HEK293 (cell line): ENCODE results near the gene MOGAT3.
A peak's percentile ranks its signal among the peaks of the same experiment; 100 is the strongest.

Experiments used
- BCL11A ChIP-seq: fragments of 450-650 bp; formaldehyde crosslinking; IDR thresholded peaks from 2 replicates; pipeline ENCODE4 v1.5.1; 2016; ENCODE audit warnings: low read depth, missing biosample characterization, missing genetic modification characterization
- BCL11B ChIP-seq: fragments of 450-650 bp; formaldehyde crosslinking; IDR thresholded peaks from 2 replicates; pipeline ENCODE4 v1.5.1; 2016; ENCODE audit warnings: low read depth, missing biosample characterization, missing genetic modification characterization
- FEZF1 ChIP-seq: fragments of 450-650 bp; formaldehyde crosslinking; IDR thresholded peaks from 2 replicates; pipeline ENCODE4 v1.5.1; 2016; ENCODE audit warnings: missing biosample characterization, missing genetic modification characterization
- HOXD13 ChIP-seq: sonication (generic); formaldehyde crosslinking; IDR thresholded peaks from 2 replicates; pipeline ENCODE4 v1.8.0; 2022; ENCODE audit warnings: missing genetic modification reagents, borderline replicate concordance
- KLF8 ChIP-seq: fragments of 450-650 bp; formaldehyde crosslinking; IDR thresholded peaks from 2 replicates; pipeline ENCODE4 v1.5.1; 2016; ENCODE audit warnings: missing biosample characterization, missing genetic modification characterization
- PRDM1 ChIP-seq: fragments of 450-650 bp; formaldehyde crosslinking; IDR thresholded peaks from 2 replicates; pipeline ENCODE4; 2016; ENCODE audit warnings: missing biosample characterization, missing genetic modification characterization
- SP7 ChIP-seq: fragments of 450-650 bp; formaldehyde crosslinking; IDR thresholded peaks from 2 replicates; pipeline ENCODE4 v1.5.1; 2016; ENCODE audit warnings: missing biosample characterization, missing genetic modification characterization
- YY1 ChIP-seq: fragments of 450-650 bp; formaldehyde crosslinking; IDR thresholded peaks from 2 replicates; pipeline ENCODE4 v1.5.1; 2018; ENCODE audit warnings: missing biosample characterization, missing genetic modification characterization
- ZBTB21 ChIP-seq: fragments of 450-650 bp; formaldehyde crosslinking; IDR thresholded peaks from 2 replicates; pipeline ENCODE4 v1.5.1; 2017; ENCODE audit warnings: missing biosample characterization, missing genetic modification characterization
- ZFP37 ChIP-seq: fragments of 450-650 bp; formaldehyde crosslinking; IDR thresholded peaks from 2 replicates; pipeline ENCODE4 v1.5.1; 2016; ENCODE audit warnings: missing biosample characterization, missing genetic modification characterization
- ZFP69B ChIP-seq: fragments of 450-650 bp; formaldehyde crosslinking; IDR thresholded peaks from 2 replicates; pipeline ENCODE4 v1.5.1; 2016; ENCODE audit warnings: missing biosample characterization, missing genetic modification characterization
- ZNF16 ChIP-seq: fragments of 450-650 bp; formaldehyde crosslinking; IDR thresholded peaks from 2 replicates; pipeline ENCODE4 v1.5.1; 2016; ENCODE audit warnings: low read depth, missing biosample characterization, missing genetic modification characterization
- ZNF174 ChIP-seq: fragments of 450-650 bp; formaldehyde crosslinking; IDR thresholded peaks from 2 replicates; pipeline ENCODE4 v1.5.0; 2017; ENCODE audit warnings: missing biosample characterization, mild to moderate bottlenecking, missing genetic modification characterization
- ZNF184 ChIP-seq: fragments of 450-650 bp; IDR thresholded peaks from 2 replicates; pipeline ENCODE4 v1.5.1; 2018; ENCODE audit warnings: missing biosample characterization, mild to moderate bottlenecking, missing genetic modification characterization
- ZNF302 ChIP-seq: fragments of 450-650 bp; formaldehyde crosslinking; IDR thresholded peaks from 2 replicates; pipeline ENCODE4 v1.5.1; 2016; ENCODE audit warnings: missing biosample characterization, missing genetic modification characterization, low read depth
- ZNF354C ChIP-seq: fragments of 450-650 bp; formaldehyde crosslinking; IDR thresholded peaks from 2 replicates; pipeline ENCODE4 v1.5.1; 2016; ENCODE audit warnings: missing biosample characterization, missing genetic modification characterization, low read depth, borderline replicate concordance
- ZNF548 ChIP-seq: fragments of 450-650 bp; formaldehyde crosslinking; IDR thresholded peaks from 2 replicates; pipeline ENCODE4 v1.5.1; 2016; ENCODE audit warnings: missing biosample characterization, missing genetic modification characterization
- ZNF596 ChIP-seq: fragments of 450-650 bp; IDR thresholded peaks from 2 replicates; pipeline ENCODE4 v1.5.0; 2018; ENCODE audit warnings: missing biosample characterization, mild to moderate bottlenecking, missing genetic modification characterization, moderate library complexity
- ZNF623 ChIP-seq: fragments of 450-650 bp; formaldehyde crosslinking; IDR thresholded peaks from 2 replicates; pipeline ENCODE4 v1.5.1; 2016; ENCODE audit warnings: missing biosample characterization, missing genetic modification characterization
- ZNF629 ChIP-seq: fragments of 450-650 bp; formaldehyde crosslinking; IDR thresholded peaks from 2 replicates; pipeline ENCODE4 v1.5.1; 2017; ENCODE audit warnings: missing biosample characterization, missing genetic modification characterization
- ZNF837 ChIP-seq: fragments of 450-650 bp; formaldehyde crosslinking; IDR thresholded peaks from 2 replicates; pipeline ENCODE4 v1.5.1; 2016; ENCODE audit warnings: missing biosample characterization, missing genetic modification characterization
- TF ChIP-seq, protein P1 (sequence below): fragments of 450-650 bp; formaldehyde crosslinking; IDR thresholded peaks from 2 replicates; pipeline ENCODE4 v1.5.1; 2016; ENCODE audit warnings: missing biosample characterization, missing genetic modification characterization
- TF ChIP-seq, protein P2 (sequence below): fragments of 450-650 bp; formaldehyde crosslinking; IDR thresholded peaks from 2 replicates; pipeline ENCODE4 v1.5.1; 2017; ENCODE audit warnings: missing biosample characterization, missing genetic modification characterization
- TF ChIP-seq, protein P3 (sequence below): fragments of 450-650 bp; formaldehyde crosslinking; IDR thresholded peaks from 2 replicates; pipeline ENCODE4 v1.5.1; 2016; ENCODE audit warnings: missing biosample characterization, missing genetic modification characterization
- TF ChIP-seq, protein P4 (sequence below): fragments of 450-650 bp; formaldehyde crosslinking; IDR thresholded peaks from 2 replicates; pipeline ENCODE4 v1.5.1; 2017; ENCODE audit warnings: missing biosample characterization, missing genetic modification characterization
- TF ChIP-seq, protein P5 (sequence below): fragments of 450-650 bp; formaldehyde crosslinking; IDR thresholded peaks from 2 replicates; pipeline ENCODE4 v1.5.1; 2016; ENCODE audit warnings: missing biosample characterization, missing genetic modification characterization
- TF ChIP-seq, protein P6 (sequence below): fragments of 450-650 bp; formaldehyde crosslinking; IDR thresholded peaks from 2 replicates; pipeline ENCODE4 v1.5.1; 2016; ENCODE audit warnings: missing biosample characterization, missing genetic modification characterization
- TF ChIP-seq, protein P7 (sequence below): fragments of 450-650 bp; formaldehyde crosslinking; IDR thresholded peaks from 2 replicates; pipeline ENCODE4 v1.5.1; 2016; ENCODE audit warnings: missing biosample characterization, missing genetic modification characterization

The MOGAT3 gene

DNA sequence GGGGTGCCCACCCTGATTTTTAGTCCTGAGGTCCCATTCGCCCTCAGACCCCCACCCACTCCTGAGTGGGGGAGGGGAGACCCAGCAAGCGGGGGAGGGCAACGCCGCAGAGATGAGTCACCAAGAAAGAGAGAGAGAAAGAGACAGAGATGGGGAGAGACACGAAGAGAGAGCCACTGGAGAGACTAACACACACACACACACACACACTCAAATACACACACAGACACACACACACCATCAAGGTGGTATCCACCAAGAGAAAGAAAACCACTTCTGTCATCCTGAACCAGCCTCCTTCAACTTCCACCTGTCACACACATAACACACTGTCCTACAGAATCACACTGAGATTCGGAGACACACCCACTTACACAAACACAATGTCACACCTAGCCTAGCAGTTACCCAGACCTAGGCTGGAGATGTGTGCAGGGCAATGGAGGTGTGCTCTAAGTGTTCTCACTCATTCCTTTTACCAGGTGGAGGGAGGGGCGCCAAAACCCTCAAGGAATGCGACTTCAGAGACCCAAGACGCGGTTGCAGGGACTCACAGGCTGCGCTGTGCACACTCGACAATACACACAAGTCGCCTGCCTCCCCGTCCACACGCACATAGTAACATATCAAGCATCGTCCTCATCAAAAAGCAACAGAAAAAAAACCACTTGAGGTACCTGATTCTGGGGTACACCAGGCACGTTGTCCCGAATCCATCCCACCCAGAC lies 31.6 kb downstream of the MOGAT3 start (continued):
- TF ChIP-seq, protein P1, sequence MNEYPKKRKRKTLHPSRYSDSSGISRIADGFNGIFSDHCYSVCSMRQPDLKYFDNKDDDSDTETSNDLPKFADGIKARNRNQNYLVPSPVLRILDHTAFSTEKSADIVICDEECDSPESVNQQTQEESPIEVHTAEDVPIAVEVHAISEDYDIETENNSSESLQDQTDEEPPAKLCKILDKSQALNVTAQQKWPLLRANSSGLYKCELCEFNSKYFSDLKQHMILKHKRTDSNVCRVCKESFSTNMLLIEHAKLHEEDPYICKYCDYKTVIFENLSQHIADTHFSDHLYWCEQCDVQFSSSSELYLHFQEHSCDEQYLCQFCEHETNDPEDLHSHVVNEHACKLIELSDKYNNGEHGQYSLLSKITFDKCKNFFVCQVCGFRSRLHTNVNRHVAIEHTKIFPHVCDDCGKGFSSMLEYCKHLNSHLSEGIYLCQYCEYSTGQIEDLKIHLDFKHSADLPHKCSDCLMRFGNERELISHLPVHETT (tag by site-specific recombination), result peak; percentile 89
- TF ChIP-seq ZFP37 (tag by site-specific recombination) (peak; percentile 53), YY1 (tag by site-specific recombination) (no peak), ZNF629 (tag by site-specific recombination) (peak; percentile 44), BCL11A (tag by site-specific recombination) (0 out of 2 replicates have a peak, but pooled peaks have one; percentile 53), HOXD13 (CRISPR knock-in tag) (no peak), KLF8 (peak; percentile 91), PRDM1 (tag by site-specific recombination) (peak; percentile 78), BCL11B (0 out of 2 replicates have a peak, but pooled peaks have one; percentile 18), FEZF1 (tag by site-specific recombination) (no peak), SP7 (tag by site-specific recombination) (peak; percentile 74), ZBTB21 (tag by site-specific recombination) (0 out of 2 replicates have a peak, but pooled peaks have one; percentile 9), ZNF623 (tag by site-specific recombination) (0 out of 2 replicates have a peak, but pooled peaks have one; percentile 9), ZNF354C (tag by site-specific recombination) (no peak), ZNF837 (tag by site-specific recombination) (no peak), ZFP69B (peak; percentile 60), ZNF596 (tag by site-specific recombination) (no peak), ZNF548 (no peak), ZNF16 (tag by site-specific recombination) (no peak; the same call in 1 of the 2 replicates), ZNF184 (tag by site-specific recombination) (no peak), ZNF302 (no peak), ZNF174 (tag by site-specific recombination) (no peak)
- TF ChIP-seq, protein P2, sequence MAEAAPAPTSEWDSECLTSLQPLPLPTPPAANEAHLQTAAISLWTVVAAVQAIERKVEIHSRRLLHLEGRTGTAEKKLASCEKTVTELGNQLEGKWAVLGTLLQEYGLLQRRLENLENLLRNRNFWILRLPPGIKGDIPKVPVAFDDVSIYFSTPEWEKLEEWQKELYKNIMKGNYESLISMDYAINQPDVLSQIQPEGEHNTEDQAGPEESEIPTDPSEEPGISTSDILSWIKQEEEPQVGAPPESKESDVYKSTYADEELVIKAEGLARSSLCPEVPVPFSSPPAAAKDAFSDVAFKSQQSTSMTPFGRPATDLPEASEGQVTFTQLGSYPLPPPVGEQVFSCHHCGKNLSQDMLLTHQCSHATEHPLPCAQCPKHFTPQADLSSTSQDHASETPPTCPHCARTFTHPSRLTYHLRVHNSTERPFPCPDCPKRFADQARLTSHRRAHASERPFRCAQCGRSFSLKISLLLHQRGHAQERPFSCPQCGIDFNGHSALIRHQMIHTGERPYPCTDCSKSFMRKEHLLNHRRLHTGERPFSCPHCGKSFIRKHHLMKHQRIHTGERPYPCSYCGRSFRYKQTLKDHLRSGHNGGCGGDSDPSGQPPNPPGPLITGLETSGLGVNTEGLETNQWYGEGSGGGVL, result peak; percentile 84
- TF ChIP-seq, protein P3, sequence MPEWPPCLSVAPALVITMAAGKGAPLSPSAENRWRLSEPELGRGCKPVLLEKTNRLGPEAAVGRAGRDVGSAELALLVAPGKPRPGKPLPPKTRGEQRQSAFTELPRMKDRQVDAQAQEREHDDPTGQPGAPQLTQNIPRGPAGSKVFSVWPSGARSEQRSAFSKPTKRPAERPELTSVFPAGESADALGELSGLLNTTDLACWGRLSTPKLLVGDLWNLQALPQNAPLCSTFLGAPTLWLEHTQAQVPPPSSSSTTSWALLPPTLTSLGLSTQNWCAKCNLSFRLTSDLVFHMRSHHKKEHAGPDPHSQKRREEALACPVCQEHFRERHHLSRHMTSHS (tag by site-specific recombination), result 0 out of 2 replicates have a peak, but pooled peaks have one; percentile 54
- TF ChIP-seq, protein P4, sequence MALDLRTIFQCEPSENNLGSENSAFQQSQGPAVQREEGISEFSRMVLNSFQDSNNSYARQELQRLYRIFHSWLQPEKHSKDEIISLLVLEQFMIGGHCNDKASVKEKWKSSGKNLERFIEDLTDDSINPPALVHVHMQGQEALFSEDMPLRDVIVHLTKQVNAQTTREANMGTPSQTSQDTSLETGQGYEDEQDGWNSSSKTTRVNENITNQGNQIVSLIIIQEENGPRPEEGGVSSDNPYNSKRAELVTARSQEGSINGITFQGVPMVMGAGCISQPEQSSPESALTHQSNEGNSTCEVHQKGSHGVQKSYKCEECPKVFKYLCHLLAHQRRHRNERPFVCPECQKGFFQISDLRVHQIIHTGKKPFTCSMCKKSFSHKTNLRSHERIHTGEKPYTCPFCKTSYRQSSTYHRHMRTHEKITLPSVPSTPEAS (tag by site-specific recombination), result peak; percentile 91
- TF ChIP-seq, protein P5, sequence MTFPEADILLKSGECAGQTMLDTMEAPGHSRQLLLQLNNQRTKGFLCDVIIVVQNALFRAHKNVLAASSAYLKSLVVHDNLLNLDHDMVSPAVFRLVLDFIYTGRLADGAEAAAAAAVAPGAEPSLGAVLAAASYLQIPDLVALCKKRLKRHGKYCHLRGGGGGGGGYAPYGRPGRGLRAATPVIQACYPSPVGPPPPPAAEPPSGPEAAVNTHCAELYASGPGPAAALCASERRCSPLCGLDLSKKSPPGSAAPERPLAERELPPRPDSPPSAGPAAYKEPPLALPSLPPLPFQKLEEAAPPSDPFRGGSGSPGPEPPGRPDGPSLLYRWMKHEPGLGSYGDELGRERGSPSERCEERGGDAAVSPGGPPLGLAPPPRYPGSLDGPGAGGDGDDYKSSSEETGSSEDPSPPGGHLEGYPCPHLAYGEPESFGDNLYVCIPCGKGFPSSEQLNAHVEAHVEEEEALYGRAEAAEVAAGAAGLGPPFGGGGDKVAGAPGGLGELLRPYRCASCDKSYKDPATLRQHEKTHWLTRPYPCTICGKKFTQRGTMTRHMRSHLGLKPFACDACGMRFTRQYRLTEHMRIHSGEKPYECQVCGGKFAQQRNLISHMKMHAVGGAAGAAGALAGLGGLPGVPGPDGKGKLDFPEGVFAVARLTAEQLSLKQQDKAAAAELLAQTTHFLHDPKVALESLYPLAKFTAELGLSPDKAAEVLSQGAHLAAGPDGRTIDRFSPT (tag by site-specific recombination), result peak; percentile 83
- TF ChIP-seq, protein P6, sequence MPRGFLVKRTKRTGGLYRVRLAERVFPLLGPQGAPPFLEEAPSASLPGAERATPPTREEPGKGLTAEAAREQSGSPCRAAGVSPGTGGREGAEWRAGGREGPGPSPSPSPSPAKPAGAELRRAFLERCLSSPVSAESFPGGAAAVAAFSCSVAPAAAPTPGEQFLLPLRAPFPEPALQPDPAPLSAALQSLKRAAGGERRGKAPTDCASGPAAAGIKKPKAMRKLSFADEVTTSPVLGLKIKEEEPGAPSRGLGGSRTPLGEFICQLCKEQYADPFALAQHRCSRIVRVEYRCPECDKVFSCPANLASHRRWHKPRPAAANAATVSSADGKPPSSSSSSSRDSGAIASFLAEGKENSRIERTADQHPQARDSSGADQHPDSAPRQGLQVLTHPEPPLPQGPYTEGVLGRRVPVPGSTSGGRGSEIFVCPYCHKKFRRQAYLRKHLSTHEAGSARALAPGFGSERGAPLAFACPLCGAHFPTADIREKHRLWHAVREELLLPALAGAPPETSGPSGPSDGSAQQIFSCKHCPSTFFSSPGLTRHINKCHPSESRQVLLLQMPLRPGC (tag by site-specific recombination), result peak; percentile 72
- TF ChIP-seq, protein P7, sequence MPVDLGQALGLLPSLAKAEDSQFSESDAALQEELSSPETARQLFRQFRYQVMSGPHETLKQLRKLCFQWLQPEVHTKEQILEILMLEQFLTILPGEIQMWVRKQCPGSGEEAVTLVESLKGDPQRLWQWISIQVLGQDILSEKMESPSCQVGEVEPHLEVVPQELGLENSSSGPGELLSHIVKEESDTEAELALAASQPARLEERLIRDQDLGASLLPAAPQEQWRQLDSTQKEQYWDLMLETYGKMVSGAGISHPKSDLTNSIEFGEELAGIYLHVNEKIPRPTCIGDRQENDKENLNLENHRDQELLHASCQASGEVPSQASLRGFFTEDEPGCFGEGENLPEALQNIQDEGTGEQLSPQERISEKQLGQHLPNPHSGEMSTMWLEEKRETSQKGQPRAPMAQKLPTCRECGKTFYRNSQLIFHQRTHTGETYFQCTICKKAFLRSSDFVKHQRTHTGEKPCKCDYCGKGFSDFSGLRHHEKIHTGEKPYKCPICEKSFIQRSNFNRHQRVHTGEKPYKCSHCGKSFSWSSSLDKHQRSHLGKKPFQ (tag by site-specific recombination), result peak; percentile 70; the same call in 1 of the 2 replicates
